H1 (cell line): ENCODE results near the gene RAB40C. TPM values are rescaled to one million over a fixed set of nuclear protein-coding genes. Genes with fewer than 3 reads are reported as not detected.

ENCODE experiments used
- CTCF ChIA-PET: fragments of 300-600 bp; sonication (Branson Sonifier 250); formaldehyde crosslinking; loops from one replicate; lab custom pipeline; 2021; ENCODE audit not compliant: partially characterized antibody; lab: Charles Lee
- POLR2A ChIA-PET: fragments of 300-600 bp; sonication (Branson Sonifier 250); formaldehyde crosslinking; loops from one replicate; lab custom pipeline; 2021; ENCODE audit warnings: inconsistent platforms; ENCODE audit not compliant: partially characterized antibody; lab: Charles Lee
- DNase-seq, 2 experiments: peaks; one replicate each; pipeline versions ENCODE4 v3.0.0 to v3.0.0-alpha.2; 2010 to 2022; ENCODE audit warnings: low spot score in 2 of 2, low read depth in 1 of 2, mixed read lengths in 1 of 2
- FAIRE-seq: peaks from 2 replicates; lab custom pipeline; 2011; peaks lifted over from hg19 to GRCh38; lab: Jason Lieb, UNC
- H2AFZ ChIP-seq: 2 replicates; pipeline ENCODE4 v1.8.1; 2012; ENCODE audit warnings: low read length, inconsistent platforms
- H2AK5ac ChIP-seq: 2 replicates; pipeline ENCODE4 v1.6.1; 2013; ENCODE audit warnings: low read depth, low read length
- H2BK120ac ChIP-seq: replicated peaks from 2 replicates; pipeline ENCODE3; 2013; ENCODE audit warnings: low read depth, low read length, inconsistent platforms
- H2BK12ac ChIP-seq: 2 replicates; pipeline ENCODE4 v1.6.1; 2013; ENCODE audit warnings: low read depth, low read length
- H2BK15ac ChIP-seq: 2 replicates; pipeline ENCODE4 v1.6.1; 2013; ENCODE audit warnings: low read length
- H2BK20ac ChIP-seq: 2 replicates; pipeline ENCODE4 v1.6.1; 2013; ENCODE audit warnings: low read length
- H2BK5ac ChIP-seq: 2 replicates; pipeline ENCODE4 v1.6.1; 2013; ENCODE audit warnings: low read depth, low read length
- H3K14ac ChIP-seq: 2 replicates; pipeline ENCODE4 v1.6.1; 2013; ENCODE audit warnings: inconsistent platforms; ENCODE audit not compliant: insufficient read length
- H3K18ac ChIP-seq: 2 replicates; pipeline ENCODE4 v1.6.1; 2013; ENCODE audit warnings: low read length; ENCODE audit errors: extremely low read depth
- H3K23ac ChIP-seq: 2 replicates; pipeline ENCODE4 v1.6.1; 2013; ENCODE audit warnings: inconsistent platforms; ENCODE audit not compliant: insufficient read length
- H3K23me2 ChIP-seq: 2 replicates; pipeline ENCODE4 v1.6.1; 2013; ENCODE audit warnings: low read depth, low read length
- H3K27ac ChIP-seq: 2 replicates; pipeline ENCODE4 v1.6.1; 2011; ENCODE audit warnings: low read depth, low read length, inconsistent platforms
- H3K27me3 ChIP-seq, 4 experiments: replicated peaks in 1 of 4; 1 replicate in 1 of 4; 2 replicates in 3 of 4; pipeline versions ENCODE4 v1.6.1 to v1.8.1; 2011 to 2013; ENCODE audit warnings: low read length in 3 of 4, mild to moderate bottlenecking in 3 of 4, inconsistent platforms in 2 of 4, mixed read lengths in 2 of 4, moderate library complexity in 1 of 4; ENCODE audit not compliant: control insufficient read depth in 3 of 4, insufficient read depth in 3 of 4; ENCODE audit errors: extremely low read depth in 1 of 4
- H3K36me3 ChIP-seq, 4 experiments: 2 replicates each; pipeline versions ENCODE4 v1.6.1 to v1.8.1; 2011 to 2013; ENCODE audit warnings: mild to moderate bottlenecking in 4 of 4, low read length in 3 of 4, moderate library complexity in 2 of 4, control low read depth in 1 of 4, inconsistent platforms in 1 of 4; ENCODE audit not compliant: insufficient read depth in 4 of 4, control insufficient read depth in 2 of 4
- H3K4ac ChIP-seq: replicated peaks from 2 replicates; pipeline ENCODE3; 2013; ENCODE audit warnings: low read length, low read depth, mixed read lengths, inconsistent platforms; ENCODE audit not compliant: insufficient read length
- H3K4me1 ChIP-seq, 4 experiments: replicated peaks in 1 of 4; 1 replicate in 1 of 4; 2 replicates in 3 of 4; pipeline versions ENCODE4 v1.6.1 to v1.8.1; 2011 to 2013; ENCODE audit warnings: low read length in 3 of 4, inconsistent platforms in 2 of 4, mixed read lengths in 1 of 4; ENCODE audit not compliant: insufficient read depth in 4 of 4, control insufficient read depth in 3 of 4
- H3K4me2 ChIP-seq, 2 experiments: 2 replicates each; pipeline versions ENCODE4 v1.6.1 to v1.8.1; 2011 to 2013; ENCODE audit warnings: low read depth in 2 of 2, low read length in 2 of 2, control low read depth in 1 of 2, inconsistent platforms in 1 of 2, mild to moderate bottlenecking in 1 of 2; ENCODE audit not compliant: insufficient read depth in 1 of 2
- H3K4me3 ChIP-seq, 4 experiments: fragments of 200-600, 300-600 bp in 1 of 4; sonication (generic), shearing (Covaris generic), sonication (Bioruptor Twin) in 1 of 4; 2 replicates each; pipeline versions ENCODE4 v1.5.1 to v1.8.1; 2011 to 2016; ENCODE audit warnings: low read length in 4 of 4, low read depth in 3 of 4, control low read depth in 2 of 4, inconsistent platforms in 2 of 4, mild to moderate bottlenecking in 2 of 4, mixed read lengths in 1 of 4, moderate library complexity in 1 of 4; ENCODE audit not compliant: insufficient read depth in 2 of 4; ENCODE audit errors: extremely low read depth in 1 of 4
- H3K56ac ChIP-seq: replicated peaks from 2 replicates; pipeline ENCODE3; 2013; ENCODE audit warnings: low read depth, mild to moderate bottlenecking, mixed read lengths, low read length, inconsistent platforms; ENCODE audit not compliant: insufficient read length
- H3K79me1 ChIP-seq: 2 replicates; pipeline ENCODE4 v1.6.1; 2013; ENCODE audit warnings: low read depth, low read length, control low read depth
- H3K79me2 ChIP-seq, 2 experiments: 2 replicates each; pipeline versions ENCODE4 v1.6.1 to v1.8.1; 2012 to 2013; ENCODE audit warnings: low read length in 2 of 2, mild to moderate bottlenecking in 2 of 2, inconsistent platforms in 1 of 2; ENCODE audit not compliant: insufficient read depth in 2 of 2, control insufficient read depth in 1 of 2
- H3K9ac ChIP-seq, 4 experiments: replicated peaks in 1 of 4; 1 replicate in 1 of 4; 2 replicates in 3 of 4; pipeline versions ENCODE4 v1.6.1 to v1.8.1; 2011 to 2013; ENCODE audit warnings: low read depth in 3 of 4, low read length in 3 of 4, control low read depth in 2 of 4, mild to moderate bottlenecking in 2 of 4, moderate library complexity in 2 of 4, inconsistent platforms in 1 of 4; ENCODE audit errors: extremely low read depth in 1 of 4
- H3K9me3 ChIP-seq, 2 experiments: 2 replicates each; pipeline versions ENCODE4 v1.6.1 to v1.8.1; 2012 to 2013; ENCODE audit warnings: mild to moderate bottlenecking in 2 of 2, moderate library complexity in 2 of 2, control low read depth in 1 of 2, inconsistent platforms in 1 of 2, low read depth in 1 of 2, low read length in 1 of 2, mixed read lengths in 1 of 2; ENCODE audit not compliant: insufficient read depth in 2 of 2
- H4K20me1 ChIP-seq, 2 experiments: replicated peaks in 1 of 2; 2 replicates each; pipeline versions ENCODE3 to v1.8.1; 2011 to 2013; ENCODE audit warnings: inconsistent platforms in 2 of 2, low read length in 2 of 2, mild to moderate bottlenecking in 1 of 2; ENCODE audit not compliant: insufficient read depth in 2 of 2, control insufficient read depth in 1 of 2
- H4K5ac ChIP-seq: 2 replicates; pipeline ENCODE4 v1.6.1; 2013; ENCODE audit warnings: low read length, low read depth, mixed read lengths, inconsistent platforms; ENCODE audit not compliant: insufficient read length
- H4K8ac ChIP-seq: 2 replicates; pipeline ENCODE4 v1.8.0; 2013; ENCODE audit warnings: mild to moderate bottlenecking, moderate library complexity, low read length, inconsistent platforms; ENCODE audit not compliant: insufficient read depth; ENCODE audit errors: extremely low read depth
- H4K91ac ChIP-seq: replicated peaks from 2 replicates; pipeline ENCODE3; 2013; ENCODE audit warnings: low read length, mixed read lengths, inconsistent platforms; ENCODE audit not compliant: insufficient read length
- NRF1 ChIP-seq: IDR thresholded peaks from 2 replicates; pipeline ENCODE4 v1.6.1; 2011; ENCODE audit warnings: mild to moderate bottlenecking, low read depth, low read length, improper control_type of control experiment
- TEAD4 ChIP-seq: IDR thresholded peaks from 2 replicates; pipeline ENCODE4 v1.6.1; 2012; ENCODE audit warnings: low read depth, low read length, inconsistent platforms, mixed read lengths
- WGBS, 2 experiments: shearing (Covaris generic) in 1 of 2; methylation state at CpG; one replicate each; pipeline versions ENCODE4 v1.1.6 to v1.1.7; 2013 to 2015; ENCODE audit warnings: low lambda C conversion rate in 2 of 2, mixed read lengths in 2 of 2, inconsistent platforms in 1 of 2, low coverage in 1 of 2, missing lambda C conversion rate in 1 of 2; ENCODE audit not compliant: insufficient replicate concordance in 2 of 2, insufficient coverage in 1 of 2, insufficient read length in 1 of 2; ENCODE audit errors: extremely low coverage in 1 of 2, missing lambda C conversion rate in 1 of 2; 5-methylcytosine and 5-hydroxymethylcytosine counted together
- polyA plus RNA-seq, 7 experiments: library from polyadenylated mRNA; depleted of rRNA in 3 of 7; stranded (reverse) in 5 of 7; unstranded in 2 of 7; fragments of >200 nt in 5 of 7; fragments of 200-250 nt in 2 of 7; gene quantifications; 1 replicate in 5 of 7; 2 replicates in 1 of 7; 4 replicates in 1 of 7; pipeline versions ENCODE4 v1.2.1 to v1.2.3, GENCODE V29; 2011 to 2013; ENCODE audit warnings: missing spikeins in 2 of 7, mixed read lengths in 2 of 7
- total RNA-seq: library from RNA; stranded (reverse); fragmentation: NEBNext Ultra II Directional; extraction: Animal tissue kit (Norgen Biotek cat#: 25700); gene quantifications from 2 replicates; pipeline ENCODE4 v1.2.1, GENCODE V29; 2021

Gene RAB40C
- total and polyA plus RNA-seq, 2 of the 8 experiments (the other 6 are each of a cell fraction or from before 2014, with no cell fraction given), result 13.9 to 15.6 TPM

GRCh38 chr16:634996-635395 lies 45.1 kb downstream of the RAB40C start:
- Histone ChIP-seq H3K27ac (no peak overlapping the region), H3K56ac (no peak overlapping the region), H2BK5ac (no peak overlapping the region), H3K4me1 (peaks cover 0 to 35% (median 26%) of the 10 kb centered on the region in 4 experiments; a peak in 6 of 7 replicates), H2BK15ac (no peak overlapping the region), H3K79me1 (no peaks in the 10 kb centered on the region), H2AFZ (no peak overlapping the region), H3K14ac (no peak overlapping the region), H3K9ac (no peak overlapping the region), H2AK5ac (no peak overlapping the region), H3K4me3 (peak overlapping the region in 1 of 4 experiments; percentile 73; a peak in 2 of 8 replicates), H2BK20ac (no peak overlapping the region), H2BK12ac (no peak overlapping the region), H3K27me3 (no peaks in the 10 kb centered on the region), H3K4ac (no peak overlapping the region), H3K79me2 (peaks cover 0 to 6% of the 10 kb centered on the region in 2 experiments; a peak in 1 of 4 replicates), H4K91ac (no peak overlapping the region), H3K4me2 (peak overlapping the region; percentile 62 to 80), H3K9me3 (no peaks in the 10 kb centered on the region), H4K5ac (no peak overlapping the region), H4K8ac (peak overlapping the region; percentile 11; the same call in 1 of the 2 replicates), H3K36me3 (peaks cover 0 to 21% (median 3%) of the 10 kb centered on the region in 4 experiments; a peak in 4 of 8 replicates), H3K23me2 (peaks cover 8% of the 10 kb centered on the region; the same call in 1 of the 2 replicates), H4K20me1 (peaks cover 3 to 10% of the 10 kb centered on the region in 2 experiments), H2BK120ac (no peak overlapping the region), H3K23ac (no peak overlapping the region), H3K18ac (no peak overlapping the region)
- DNase-seq, result no peak
- ChIA-PET CTCF (no interaction called here), POLR2A (interaction anchor here (1.2 to 2.7 kb wide), 3 partner anchors 10 to 52 kb away, joined by 3 to 16 read pairs (median 13); partner anchors contain the start of gene WDR90)
- WGBS, 2 experiments, result 92% methylated on average over 5 of the region's 7 CpGs; no CpG with 5 or more reads in 1 of the 2 experiments
- no peak for FAIRE-seq
- TF ChIP-seq TEAD4 (no peak), NRF1 (no peak)
